HG02885 (cell line): ENCODE measurements around the gene TRIM8.
"Not testable (repeated sequence)": the region's sequence is repeated elsewhere in the genome, so short reads cannot be mapped to it uniquely, and the experiment has no call there.

Source experiments
- ATAC-seq: cut with Tn5 transposase; IDR thresholded peaks from one replicate; pipeline ENCODE4 v1.9.1; 2021; ENCODE audit warnings: mild to moderate bottlenecking; ENCODE audit not compliant: unreplicated experiment, poor library complexity

The TRIM8 gene

GRCh38 chr10:102682981-102683380 is 38.7 kb downstream of the TRIM8 start:
- ATAC-seq, result no peak

DNA sequence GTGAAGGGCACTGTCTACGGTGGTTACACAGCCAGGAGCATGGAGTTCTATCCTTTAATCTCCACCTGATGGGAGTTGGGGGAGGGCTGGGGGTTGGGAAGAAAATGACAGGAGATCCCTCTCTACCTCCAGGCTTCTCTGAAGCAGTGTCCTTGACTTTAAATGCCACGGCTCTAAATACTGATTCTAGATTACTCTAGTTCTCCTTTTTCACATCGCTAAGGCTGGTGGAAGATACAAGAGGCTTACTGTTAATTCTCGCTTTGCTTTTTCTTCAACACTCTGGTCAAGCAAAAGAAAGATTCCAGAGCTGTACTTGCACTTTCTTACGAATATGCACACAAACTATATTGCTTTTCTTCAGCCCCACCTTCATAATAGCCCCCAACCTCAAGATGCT is 39.5 kb downstream of the TRIM8 start:
- no peak for ATAC-seq

- no peak for ATAC-seq
Measured at GRCh38 chr10:102691285-102692066, 47.2 kb downstream of the TRIM8 start.

- ATAC-seq, result not testable (repeated sequence)
Measured at GRCh38 chr10:102695401-102695800, 51.1 kb downstream of the TRIM8 start.

GRCh38 chr10:102696736-102697135 is 52.5 kb downstream of the TRIM8 start:
- no peak for ATAC-seq

DNA sequence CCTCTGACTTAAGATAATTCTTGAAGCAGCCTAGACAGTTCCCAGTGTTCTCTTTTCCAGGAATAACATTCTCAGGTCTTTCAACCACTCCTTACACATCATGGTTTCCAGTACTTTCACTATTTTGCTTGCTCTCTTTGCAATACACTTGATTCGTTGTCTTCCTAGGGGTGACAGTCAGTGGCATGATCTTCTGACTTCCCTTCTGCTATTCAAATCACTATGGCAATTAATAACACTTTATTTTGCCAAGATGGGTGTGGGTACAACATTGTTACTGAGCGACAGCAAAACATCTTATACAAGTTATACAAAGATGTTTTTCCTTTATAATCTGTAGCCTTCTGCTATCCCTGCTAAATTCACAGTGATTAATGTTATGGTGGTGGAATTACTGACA is 54.6 kb downstream of the TRIM8 start:
- no peak for ATAC-seq

- ATAC-seq, result no peak
Measured at GRCh38 chr10:102701272-102701671, 57.0 kb downstream of the TRIM8 start.

DNA sequence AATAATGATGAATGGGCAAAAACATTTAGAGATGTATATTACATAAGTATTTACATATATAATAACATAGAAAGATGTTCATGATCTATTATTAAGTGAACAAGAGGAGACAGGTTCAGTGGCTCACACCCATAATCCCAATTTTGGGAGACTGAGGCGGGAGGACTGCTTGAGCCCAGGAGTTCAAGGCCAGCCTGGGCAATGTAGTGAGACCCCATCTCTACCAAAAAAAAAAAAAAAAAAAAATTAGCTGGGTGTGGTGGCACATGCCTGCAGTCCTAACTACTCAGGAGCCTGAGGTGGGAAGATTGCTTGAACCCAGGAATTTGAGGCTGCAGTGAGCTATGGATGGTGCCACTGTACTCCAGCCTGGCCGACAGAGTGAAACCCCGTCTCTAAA is 57.5 kb downstream of the TRIM8 start:
- ATAC-seq, result no peak

DNA sequence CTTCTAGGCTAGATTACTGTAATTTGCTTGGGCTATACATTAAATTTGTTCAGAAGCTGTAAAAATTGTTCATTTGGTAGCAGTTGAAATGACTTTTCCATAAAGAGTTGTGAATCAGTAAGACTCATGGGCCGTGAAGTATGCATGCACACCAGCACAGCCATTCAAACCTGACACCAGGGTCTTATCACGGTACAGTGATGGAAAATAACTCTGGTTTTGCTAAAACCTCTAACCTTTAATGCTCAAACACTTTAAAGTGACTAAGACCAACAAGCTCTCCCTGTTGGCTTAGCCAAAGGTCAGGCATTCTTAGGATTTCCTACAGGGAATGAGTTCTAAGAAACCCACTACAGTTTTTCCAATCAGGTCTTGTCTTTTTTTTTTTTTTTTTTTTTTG is 58.5 kb downstream of the TRIM8 start:
- ATAC-seq, result no peak

- no peak for ATAC-seq
Measured at GRCh38 chr10:102704915-102705314, 60.6 kb downstream of the TRIM8 start.

GRCh38 chr10:102705531-102705930 is 61.3 kb downstream of the TRIM8 start:
- no peak for ATAC-seq
